ENCODE results near the gene MYCT1.

Gene MYCT1

GRCh38 chr6:152726313-152726712 lies 28.6 kb downstream of the MYCT1 start:
- no peak for DNase-seq

- DNase-seq, result no peak
Observed at GRCh38 chr6:152727507-152727906, 29.8 kb downstream of the MYCT1 start.

GRCh38 chr6:152734630-152735029 lies 36.9 kb downstream of the MYCT1 start:
- DNase-seq, result no peak

GRCh38 chr6:152736687-152737273 lies 39.1 kb downstream of the MYCT1 start:
- no peak for DNase-seq

GRCh38 chr6:152745509-152746171 lies 47.9 kb downstream of the MYCT1 start:
- DNase-seq, result no peak

- no peak for DNase-seq
Observed at GRCh38 chr6:152746172-152746553, 48.5 kb downstream of the MYCT1 start.

- no peak for DNase-seq
Observed at GRCh38 chr6:152748843-152749242, 51.1 kb downstream of the MYCT1 start.

GRCh38 chr6:152749336-152749735 lies 51.6 kb downstream of the MYCT1 start:
- no peak for DNase-seq

- no peak for DNase-seq
Observed at GRCh38 chr6:152750694-152751093, 53.0 kb downstream of the MYCT1 start, which contains the start of gene VIP. Gene VIP (plus strand): TSS chr6:152750797. CDS start chr6:152752178, 1,381 bp downstream.

GRCh38 chr6:152765331-152765730 lies 67.6 kb downstream of the MYCT1 start:
- no peak for DNase-seq

GRCh38 chr6:152769159-152769558 lies 71.5 kb downstream of the MYCT1 start:
- DNase-seq, result no peak

GRCh38 chr6:152769993-152770392 lies 72.3 kb downstream of the MYCT1 start:
- DNase-seq, result no peak

GRCh38 chr6:152771061-152771687 lies 73.5 kb downstream of the MYCT1 start:
- no peak for DNase-seq

All from NCI-H69 (cell line).